ENCODE data around the gene HOOK2.
"Not testable (repeated sequence)": the region's sequence is repeated elsewhere in the genome, so short reads cannot be mapped to it uniquely, and the experiment has no call there.

DNA sequence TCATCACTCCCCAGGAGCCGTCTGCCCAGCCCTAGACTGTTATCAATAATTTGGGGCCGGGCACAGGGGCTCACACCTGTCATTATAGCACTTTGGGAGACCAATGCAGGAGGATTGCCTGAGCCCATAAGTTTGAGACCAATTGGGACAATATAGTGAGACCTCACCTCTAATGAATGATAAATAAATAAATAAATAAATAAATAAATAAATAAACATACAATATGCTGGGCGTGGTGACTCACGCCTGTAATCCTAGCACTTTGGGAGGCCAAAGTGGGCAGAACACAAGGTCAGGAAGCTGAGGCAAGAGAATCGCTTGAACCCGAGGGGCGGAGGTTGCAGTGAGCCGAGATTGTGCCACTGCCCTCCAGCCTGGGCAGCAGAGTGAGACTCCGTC lies 62.0 kb downstream of the HOOK2 start:
- TF ChIP-seq CTCF, POLR2A (IDR thresholded peaks at IDR 0.05): not testable (repeated sequence)

All from Peyer's patch (tissue), 4 donors.